ENCODE results near the gene ZNF550. TPM values are rescaled to one million over a fixed set of nuclear protein-coding genes. Genes with fewer than 3 reads are reported as not detected.

The ZNF550 gene
- total RNA-seq, 1 experiment from 2014 or later = 13.5 TPM

GRCh38 chr19:57537953-57538547, 21.6 kb downstream of the ZNF550 start:
- Histone ChIP-seq H3K9me3 (ENCODE audit: control insufficient read depth, low read depth, low read length) (peaks cover 60% of the 10 kb centered on the region), H2AK5ac (ENCODE audit: insufficient read length, low read length) (no peak overlapping the region), H2BK5ac (ENCODE audit: insufficient read length, low read length) (no peak overlapping the region), H4K8ac (replicated peaks; ENCODE audit: insufficient read length, low read depth, low read length) (no peak overlapping the region), H2BK20ac (ENCODE audit: low read depth, low read length, poor library complexity, severe bottlenecking) (no peak overlapping the region), H2BK120ac (ENCODE audit: low read depth, low read length, poor library complexity, severe bottlenecking) (no peak overlapping the region), H2BK12ac (ENCODE audit: insufficient read length, low read depth, low read length) (no peak overlapping the region), H3K79me1 (ENCODE audit: insufficient read depth, low read depth, low read length, poor library complexity, severe bottlenecking) (peaks cover 4% of the 10 kb centered on the region), H2BK15ac (ENCODE audit: low read depth, low read length) (no peak overlapping the region), H3K4ac (ENCODE audit: low read depth, low read length) (no peak overlapping the region), H3K4me2 (ENCODE audit: insufficient read depth, insufficient read length, low read length) (no peak overlapping the region), H3K27ac (ENCODE audit: insufficient read length, low read depth, low read length) (no peak overlapping the region), H4K20me1 (ENCODE audit: control insufficient read depth, insufficient read depth, insufficient read length) (no peaks in the 10 kb centered on the region), H3K23me2 (ENCODE audit: insufficient read length, low read depth, low read length, poor library complexity, severe bottlenecking) (no peaks in the 10 kb centered on the region), H3K9ac (ENCODE audit: extremely low read depth, insufficient read length, low read length) (no peak overlapping the region), H2AFZ (ENCODE audit: low read length) (no peak overlapping the region), H4K5ac (ENCODE audit: insufficient read length, low read depth, low read length) (no peak overlapping the region), H3K14ac (ENCODE audit: insufficient read depth, low read length) (no peak overlapping the region), H3K27me3 (ENCODE audit: insufficient read depth, low read length) (no peaks in the 10 kb centered on the region), H4K91ac (ENCODE audit: insufficient read length, low read depth, low read length) (no peak overlapping the region), H3K4me1 (ENCODE audit: insufficient read depth, low read length) (no peaks in the 10 kb centered on the region), H3T11ph (ENCODE audit: low read length) (no peak overlapping the region), H3K56ac (ENCODE audit: insufficient read length, low read depth, low read length) (no peak overlapping the region), H3K79me2 (ENCODE audit: insufficient read depth, low read length) (peaks cover 3% of the 10 kb centered on the region; the same call in 1 of the 2 replicates), H3K18ac (ENCODE audit: insufficient read length, low read depth, low read length) (no peak overlapping the region), H3K23ac (ENCODE audit: insufficient read length, low read depth, low read length) (no peak overlapping the region)
- H3K4me3 Mint-ChIP-seq = no peak overlapping the region
- no peaks in the 10 kb centered on the region for H3K4me1 Mint-ChIP-seq
- H3K36me3 Mint-ChIP-seq (ENCODE audit: insufficient read depth in 1 of 3, low read depth in 3 of 3) = peaks cover 97 to 100% (median 99%) of the 10 kb centered on the region in 3 experiments
- no CpG with 5 or more reads among the region's 7 CpGs for WGBS (ENCODE audit: extremely low coverage, insufficient read length, low lambda C conversion rate)
- TF ChIP-seq, protein P1, sequence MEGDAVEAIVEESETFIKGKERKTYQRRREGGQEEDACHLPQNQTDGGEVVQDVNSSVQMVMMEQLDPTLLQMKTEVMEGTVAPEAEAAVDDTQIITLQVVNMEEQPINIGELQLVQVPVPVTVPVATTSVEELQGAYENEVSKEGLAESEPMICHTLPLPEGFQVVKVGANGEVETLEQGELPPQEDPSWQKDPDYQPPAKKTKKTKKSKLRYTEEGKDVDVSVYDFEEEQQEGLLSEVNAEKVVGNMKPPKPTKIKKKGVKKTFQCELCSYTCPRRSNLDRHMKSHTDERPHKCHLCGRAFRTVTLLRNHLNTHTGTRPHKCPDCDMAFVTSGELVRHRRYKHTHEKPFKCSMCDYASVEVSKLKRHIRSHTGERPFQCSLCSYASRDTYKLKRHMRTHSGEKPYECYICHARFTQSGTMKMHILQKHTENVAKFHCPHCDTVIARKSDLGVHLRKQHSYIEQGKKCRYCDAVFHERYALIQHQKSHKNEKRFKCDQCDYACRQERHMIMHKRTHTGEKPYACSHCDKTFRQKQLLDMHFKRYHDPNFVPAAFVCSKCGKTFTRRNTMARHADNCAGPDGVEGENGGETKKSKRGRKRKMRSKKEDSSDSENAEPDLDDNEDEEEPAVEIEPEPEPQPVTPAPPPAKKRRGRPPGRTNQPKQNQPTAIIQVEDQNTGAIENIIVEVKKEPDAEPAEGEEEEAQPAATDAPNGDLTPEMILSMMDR (conservative IDR thresholded peaks at IDR 0.05) = no peak
- no peaks in the 10 kb centered on the region; the same call in 1 of the 2 replicates for H3K27me3 Mint-ChIP-seq (ENCODE audit: low read depth)
- peaks cover 79 to 92% of the 10 kb centered on the region in 2 experiments for H3K9me3 Mint-ChIP-seq
- no peak for DNase-seq
- H3K27ac Mint-ChIP-seq = no peak overlapping the region

Measured in H9 (cell line).